H1 (cell line): ENCODE results near the gene OR52M1. TPM values are rescaled to one million over a fixed set of nuclear protein-coding genes. Genes with fewer than 3 reads are reported as not detected.

Experiments used
- CTCF ChIA-PET: fragments of 300-600 bp; sonication (Branson Sonifier 250); formaldehyde crosslinking; loops from one replicate; lab custom pipeline; 2021; ENCODE audit not compliant: partially characterized antibody; lab: Charles Lee
- POLR2A ChIA-PET: fragments of 300-600 bp; sonication (Branson Sonifier 250); formaldehyde crosslinking; loops from one replicate; lab custom pipeline; 2021; ENCODE audit warnings: inconsistent platforms; ENCODE audit not compliant: partially characterized antibody; lab: Charles Lee
- DNase-seq, 2 experiments: peaks; one replicate each; pipeline versions ENCODE4 v3.0.0 to v3.0.0-alpha.2; 2010 to 2022; ENCODE audit warnings: low spot score in 2 of 2, low read depth in 1 of 2, mixed read lengths in 1 of 2
- FAIRE-seq: peaks from 2 replicates; lab custom pipeline; 2011; peaks lifted over from hg19 to GRCh38; lab: Jason Lieb, UNC
- H2AFZ ChIP-seq: 2 replicates; pipeline ENCODE4 v1.8.1; 2012; ENCODE audit warnings: low read length, inconsistent platforms
- H2AK5ac ChIP-seq: 2 replicates; pipeline ENCODE4 v1.6.1; 2013; ENCODE audit warnings: low read depth, low read length
- H2BK120ac ChIP-seq: replicated peaks from 2 replicates; pipeline ENCODE3; 2013; ENCODE audit warnings: low read depth, low read length, inconsistent platforms
- H2BK12ac ChIP-seq: 2 replicates; pipeline ENCODE4 v1.6.1; 2013; ENCODE audit warnings: low read depth, low read length
- H2BK15ac ChIP-seq: 2 replicates; pipeline ENCODE4 v1.6.1; 2013; ENCODE audit warnings: low read length
- H2BK20ac ChIP-seq: 2 replicates; pipeline ENCODE4 v1.6.1; 2013; ENCODE audit warnings: low read length
- H2BK5ac ChIP-seq: 2 replicates; pipeline ENCODE4 v1.6.1; 2013; ENCODE audit warnings: low read depth, low read length
- H3K14ac ChIP-seq: 2 replicates; pipeline ENCODE4 v1.6.1; 2013; ENCODE audit warnings: inconsistent platforms; ENCODE audit not compliant: insufficient read length
- H3K18ac ChIP-seq: 2 replicates; pipeline ENCODE4 v1.6.1; 2013; ENCODE audit warnings: low read length; ENCODE audit errors: extremely low read depth
- H3K23ac ChIP-seq: 2 replicates; pipeline ENCODE4 v1.6.1; 2013; ENCODE audit warnings: inconsistent platforms; ENCODE audit not compliant: insufficient read length
- H3K23me2 ChIP-seq: 2 replicates; pipeline ENCODE4 v1.6.1; 2013; ENCODE audit warnings: low read depth, low read length
- H3K27ac ChIP-seq: 2 replicates; pipeline ENCODE4 v1.6.1; 2011; ENCODE audit warnings: low read depth, low read length, inconsistent platforms
- H3K27me3 ChIP-seq, 4 experiments: replicated peaks in 1 of 4; 1 replicate in 1 of 4; 2 replicates in 3 of 4; pipeline versions ENCODE4 v1.6.1 to v1.8.1; 2011 to 2013; ENCODE audit warnings: low read length in 3 of 4, mild to moderate bottlenecking in 3 of 4, inconsistent platforms in 2 of 4, mixed read lengths in 2 of 4, moderate library complexity in 1 of 4; ENCODE audit not compliant: control insufficient read depth in 3 of 4, insufficient read depth in 3 of 4; ENCODE audit errors: extremely low read depth in 1 of 4
- H3K36me3 ChIP-seq, 4 experiments: 2 replicates each; pipeline versions ENCODE4 v1.6.1 to v1.8.1; 2011 to 2013; ENCODE audit warnings: mild to moderate bottlenecking in 4 of 4, low read length in 3 of 4, moderate library complexity in 2 of 4, control low read depth in 1 of 4, inconsistent platforms in 1 of 4; ENCODE audit not compliant: insufficient read depth in 4 of 4, control insufficient read depth in 2 of 4
- H3K4ac ChIP-seq: replicated peaks from 2 replicates; pipeline ENCODE3; 2013; ENCODE audit warnings: low read length, low read depth, mixed read lengths, inconsistent platforms; ENCODE audit not compliant: insufficient read length
- H3K4me1 ChIP-seq, 4 experiments: replicated peaks in 1 of 4; 1 replicate in 1 of 4; 2 replicates in 3 of 4; pipeline versions ENCODE4 v1.6.1 to v1.8.1; 2011 to 2013; ENCODE audit warnings: low read length in 3 of 4, inconsistent platforms in 2 of 4, mixed read lengths in 1 of 4; ENCODE audit not compliant: insufficient read depth in 4 of 4, control insufficient read depth in 3 of 4
- H3K4me2 ChIP-seq, 2 experiments: 2 replicates each; pipeline versions ENCODE4 v1.6.1 to v1.8.1; 2011 to 2013; ENCODE audit warnings: low read depth in 2 of 2, low read length in 2 of 2, control low read depth in 1 of 2, inconsistent platforms in 1 of 2, mild to moderate bottlenecking in 1 of 2; ENCODE audit not compliant: insufficient read depth in 1 of 2
- H3K4me3 ChIP-seq, 4 experiments: fragments of 200-600, 300-600 bp in 1 of 4; sonication (generic), shearing (Covaris generic), sonication (Bioruptor Twin) in 1 of 4; 2 replicates each; pipeline versions ENCODE4 v1.5.1 to v1.8.1; 2011 to 2016; ENCODE audit warnings: low read length in 4 of 4, low read depth in 3 of 4, control low read depth in 2 of 4, inconsistent platforms in 2 of 4, mild to moderate bottlenecking in 2 of 4, mixed read lengths in 1 of 4, moderate library complexity in 1 of 4; ENCODE audit not compliant: insufficient read depth in 2 of 4; ENCODE audit errors: extremely low read depth in 1 of 4
- H3K56ac ChIP-seq: replicated peaks from 2 replicates; pipeline ENCODE3; 2013; ENCODE audit warnings: low read depth, mild to moderate bottlenecking, mixed read lengths, low read length, inconsistent platforms; ENCODE audit not compliant: insufficient read length
- H3K79me1 ChIP-seq: 2 replicates; pipeline ENCODE4 v1.6.1; 2013; ENCODE audit warnings: low read depth, low read length, control low read depth
- H3K79me2 ChIP-seq, 2 experiments: 2 replicates each; pipeline versions ENCODE4 v1.6.1 to v1.8.1; 2012 to 2013; ENCODE audit warnings: low read length in 2 of 2, mild to moderate bottlenecking in 2 of 2, inconsistent platforms in 1 of 2; ENCODE audit not compliant: insufficient read depth in 2 of 2, control insufficient read depth in 1 of 2
- H3K9ac ChIP-seq, 4 experiments: replicated peaks in 1 of 4; 1 replicate in 1 of 4; 2 replicates in 3 of 4; pipeline versions ENCODE4 v1.6.1 to v1.8.1; 2011 to 2013; ENCODE audit warnings: low read depth in 3 of 4, low read length in 3 of 4, control low read depth in 2 of 4, mild to moderate bottlenecking in 2 of 4, moderate library complexity in 2 of 4, inconsistent platforms in 1 of 4; ENCODE audit errors: extremely low read depth in 1 of 4
- H3K9me3 ChIP-seq, 2 experiments: 2 replicates each; pipeline versions ENCODE4 v1.6.1 to v1.8.1; 2012 to 2013; ENCODE audit warnings: mild to moderate bottlenecking in 2 of 2, moderate library complexity in 2 of 2, control low read depth in 1 of 2, inconsistent platforms in 1 of 2, low read depth in 1 of 2, low read length in 1 of 2, mixed read lengths in 1 of 2; ENCODE audit not compliant: insufficient read depth in 2 of 2
- H4K20me1 ChIP-seq, 2 experiments: replicated peaks in 1 of 2; 2 replicates each; pipeline versions ENCODE3 to v1.8.1; 2011 to 2013; ENCODE audit warnings: inconsistent platforms in 2 of 2, low read length in 2 of 2, mild to moderate bottlenecking in 1 of 2; ENCODE audit not compliant: insufficient read depth in 2 of 2, control insufficient read depth in 1 of 2
- H4K5ac ChIP-seq: 2 replicates; pipeline ENCODE4 v1.6.1; 2013; ENCODE audit warnings: low read length, low read depth, mixed read lengths, inconsistent platforms; ENCODE audit not compliant: insufficient read length
- H4K8ac ChIP-seq: 2 replicates; pipeline ENCODE4 v1.8.0; 2013; ENCODE audit warnings: mild to moderate bottlenecking, moderate library complexity, low read length, inconsistent platforms; ENCODE audit not compliant: insufficient read depth; ENCODE audit errors: extremely low read depth
- H4K91ac ChIP-seq: replicated peaks from 2 replicates; pipeline ENCODE3; 2013; ENCODE audit warnings: low read length, mixed read lengths, inconsistent platforms; ENCODE audit not compliant: insufficient read length
- ASH2L ChIP-seq: fragments of 200-600, 300-600 bp; sonication (generic); IDR thresholded peaks from one replicate; pipeline ENCODE4 v1.7.1; 2017; ENCODE audit warnings: low read length
- JUND ChIP-seq: IDR thresholded peaks from 2 replicates; pipeline ENCODE4 v1.6.1; 2011; ENCODE audit warnings: mild to moderate bottlenecking, improper control_type of control experiment, low read length
- RXRA ChIP-seq: IDR thresholded peaks from 2 replicates; pipeline ENCODE4 v1.6.1; 2011; ENCODE audit warnings: low read depth, mild to moderate bottlenecking, low read length, moderate library complexity; ENCODE audit not compliant: insufficient read depth
- SAP30 ChIP-seq: fragments of 300-600 bp; sonication (generic); IDR thresholded peaks from 2 replicates; pipeline ENCODE4 v1.7.1; 2012; ENCODE audit warnings: low read length, moderate library complexity, mild to moderate bottlenecking, inconsistent platforms; ENCODE audit not compliant: insufficient read depth, insufficient replicate concordance
- SP4 ChIP-seq: IDR thresholded peaks from 2 replicates; pipeline ENCODE4 v1.6.1; 2012; ENCODE audit warnings: low read length, inconsistent platforms
- TAF1 ChIP-seq: IDR thresholded peaks from 2 replicates; pipeline ENCODE4 v1.6.1; 2011; ENCODE audit warnings: mild to moderate bottlenecking, low read depth, low read length
- TAF7 ChIP-seq: optimal IDR thresholded peaks from 2 replicates; pipeline ENCODE3; 2011; ENCODE audit warnings: low read depth, mild to moderate bottlenecking, inconsistent platforms, low read length, moderate library complexity, borderline replicate concordance
- YY1 ChIP-seq: IDR thresholded peaks from 2 replicates; pipeline ENCODE4 v1.6.1; 2011; ENCODE audit warnings: low read depth, mild to moderate bottlenecking, low read length
- WGBS, 2 experiments: shearing (Covaris generic) in 1 of 2; methylation state at CpG; one replicate each; pipeline versions ENCODE4 v1.1.6 to v1.1.7; 2013 to 2015; ENCODE audit warnings: low lambda C conversion rate in 2 of 2, mixed read lengths in 2 of 2, inconsistent platforms in 1 of 2, low coverage in 1 of 2, missing lambda C conversion rate in 1 of 2; ENCODE audit not compliant: insufficient replicate concordance in 2 of 2, insufficient coverage in 1 of 2, insufficient read length in 1 of 2; ENCODE audit errors: extremely low coverage in 1 of 2, missing lambda C conversion rate in 1 of 2; 5-methylcytosine and 5-hydroxymethylcytosine counted together
- polyA plus RNA-seq, 7 experiments: library from polyadenylated mRNA; depleted of rRNA in 3 of 7; stranded (reverse) in 5 of 7; unstranded in 2 of 7; fragments of >200 nt in 5 of 7; fragments of 200-250 nt in 2 of 7; gene quantifications; 1 replicate in 5 of 7; 2 replicates in 1 of 7; 4 replicates in 1 of 7; pipeline versions ENCODE4 v1.2.1 to v1.2.3, GENCODE V29; 2011 to 2013; ENCODE audit warnings: missing spikeins in 2 of 7, mixed read lengths in 2 of 7
- total RNA-seq: library from RNA; stranded (reverse); fragmentation: NEBNext Ultra II Directional; extraction: Animal tissue kit (Norgen Biotek cat#: 25700); gene quantifications from 2 replicates; pipeline ENCODE4 v1.2.1, GENCODE V29; 2021
- TF ChIP-seq, protein P1 (sequence below), 3 experiments: IDR thresholded peaks; 1 replicate in 2 of 3; 2 replicates in 1 of 3; pipeline versions ENCODE4 v1.5.1 to v1.6.1; 2011; ENCODE audit warnings: low read length in 3 of 3, mild to moderate bottlenecking in 3 of 3, inconsistent platforms in 2 of 3, low read depth in 1 of 3, moderate library complexity in 1 of 3; ENCODE audit not compliant: insufficient read depth in 1 of 3; ENCODE audit errors: control extremely low read depth in 1 of 3

Gene OR52M1
- total and polyA plus RNA-seq, 2 of the 8 experiments (the other 6 are each of a cell fraction or from before 2014, with no cell fraction given): not detected

GRCh38 chr11:4511282-4512245, 33.4 kb upstream of the OR52M1 start:
- CTCF ChIA-PET: interaction anchor here (0.8 to 1.2 kb wide), 2 partner anchors 324 to 328 kb away, joined by 3 read pairs; no protein-coding TSS in a partner anchor
- TF ChIP-seq TAF1 (no peak), SAP30 (no peak), JUND (no peak), SP4 (no peak), ASH2L (no peak), TAF7 (no peak), RXRA (no peak), YY1 (no peak)
- TF ChIP-seq, protein P1, sequence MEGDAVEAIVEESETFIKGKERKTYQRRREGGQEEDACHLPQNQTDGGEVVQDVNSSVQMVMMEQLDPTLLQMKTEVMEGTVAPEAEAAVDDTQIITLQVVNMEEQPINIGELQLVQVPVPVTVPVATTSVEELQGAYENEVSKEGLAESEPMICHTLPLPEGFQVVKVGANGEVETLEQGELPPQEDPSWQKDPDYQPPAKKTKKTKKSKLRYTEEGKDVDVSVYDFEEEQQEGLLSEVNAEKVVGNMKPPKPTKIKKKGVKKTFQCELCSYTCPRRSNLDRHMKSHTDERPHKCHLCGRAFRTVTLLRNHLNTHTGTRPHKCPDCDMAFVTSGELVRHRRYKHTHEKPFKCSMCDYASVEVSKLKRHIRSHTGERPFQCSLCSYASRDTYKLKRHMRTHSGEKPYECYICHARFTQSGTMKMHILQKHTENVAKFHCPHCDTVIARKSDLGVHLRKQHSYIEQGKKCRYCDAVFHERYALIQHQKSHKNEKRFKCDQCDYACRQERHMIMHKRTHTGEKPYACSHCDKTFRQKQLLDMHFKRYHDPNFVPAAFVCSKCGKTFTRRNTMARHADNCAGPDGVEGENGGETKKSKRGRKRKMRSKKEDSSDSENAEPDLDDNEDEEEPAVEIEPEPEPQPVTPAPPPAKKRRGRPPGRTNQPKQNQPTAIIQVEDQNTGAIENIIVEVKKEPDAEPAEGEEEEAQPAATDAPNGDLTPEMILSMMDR (IDR thresholded peaks at IDR 0.05; ENCODE audit: control extremely low read depth in 1 of 3, insufficient read depth in 1 of 3, low read depth in 1 of 3, low read length in 3 of 3): no peak

More at GRCh38 chr11:4511282-4512245, 33.4 kb upstream of the OR52M1 start:
- H2BK120ac ChIP-seq: no peak overlapping the region
- H2AFZ ChIP-seq: no peak overlapping the region
- H3K27me3 ChIP-seq: peaks cover 0 to 2% (median 0%) of the 10 kb centered on the region in 4 experiments; a peak in 1 of 7 replicates
- no peaks in the 10 kb centered on the region for H3K36me3 ChIP-seq
- H3K79me1 ChIP-seq: no peaks in the 10 kb centered on the region
- no peak overlapping the region for H4K5ac ChIP-seq
- no peaks in the 10 kb centered on the region for H3K4me1 ChIP-seq
- H3K4me2 ChIP-seq: no peak overlapping the region
- H2AK5ac ChIP-seq: no peak overlapping the region
- H3K14ac ChIP-seq: no peak overlapping the region
- no peaks in the 10 kb centered on the region for H3K79me2 ChIP-seq
- no peak for DNase-seq
- no peaks in the 10 kb centered on the region for H3K23me2 ChIP-seq
- no peak overlapping the region for H3K56ac ChIP-seq
- H3K9me3 ChIP-seq: no peaks in the 10 kb centered on the region
- H2BK15ac ChIP-seq: no peak overlapping the region
- no peak overlapping the region for H2BK20ac ChIP-seq
- H3K4me3 ChIP-seq: no peak overlapping the region
- H4K8ac ChIP-seq: no peak overlapping the region; the same call in 1 of the 2 replicates
- FAIRE-seq: no peak
- no peak overlapping the region for H3K27ac ChIP-seq
- no peaks in the 10 kb centered on the region for H4K20me1 ChIP-seq
- WGBS, 2 experiments: 89% methylated on average over 5 of the region's 5 CpGs; no CpG with 5 or more reads in 1 of the 2 experiments
- no peak overlapping the region for H3K18ac ChIP-seq
- no peak overlapping the region for H2BK5ac ChIP-seq
- POLR2A ChIA-PET: no interaction called here
- H2BK12ac ChIP-seq: no peak overlapping the region
- H3K4ac ChIP-seq: no peak overlapping the region
- H3K9ac ChIP-seq: no peak overlapping the region
- no peak overlapping the region for H4K91ac ChIP-seq
- H3K23ac ChIP-seq: no peak overlapping the region
